Endothelial cell of umbilical vein (primary cell): ENCODE results near the gene AKR1C2. TPM values are rescaled to one million over a fixed set of nuclear protein-coding genes. Genes with fewer than 3 reads are reported as not detected.

Experiments
- BruUV-seq: library from RNA; stranded (reverse); fragments of 400-500 nt; replicated peaks from 2 replicates; lab custom pipeline; 2021; lab: Mats Ljungman, UMichigan
- CTCF ChIA-PET: fragments of 300-600, 350-600 bp; sonication (Branson Sonifier 250); formaldehyde crosslinking; loops from one replicate; lab custom pipeline; 2021; ENCODE audit warnings: antibody characterized with exemption, inconsistent platforms; lab: Charles Lee
- POLR2A ChIA-PET: fragments of 300-600, 350-600 bp; sonication (Branson Sonifier 250); formaldehyde crosslinking; loops from one replicate; lab custom pipeline; 2021; ENCODE audit warnings: antibody characterized with exemption, inconsistent platforms; lab: Charles Lee
- DNase-seq: peaks from one replicate; pipeline ENCODE4 v3.0.0-alpha.2; 2011; ENCODE audit warnings: low read depth, low spot score
- FAIRE-seq: peaks from 2 replicates; lab custom pipeline; 2011; peaks lifted over from hg19 to GRCh38; lab: Jason Lieb, UNC
- H2AFZ ChIP-seq: 2 replicates; pipeline ENCODE4 v1.6.0; 2012; ENCODE audit warnings: low read depth, low read length, control low read depth, inconsistent platforms
- H3K27ac ChIP-seq: 2 replicates; pipeline ENCODE4 v1.5.1; 2011; ENCODE audit warnings: low read depth, mild to moderate bottlenecking, control low read depth, low read length, moderate library complexity; ENCODE audit not compliant: insufficient read depth
- H3K27me3 ChIP-seq, 2 experiments: 2 replicates each; pipeline versions ENCODE4 v1.6.0 to v1.6.1; 2011; ENCODE audit warnings: low read length in 2 of 2, mixed read lengths in 1 of 2; ENCODE audit not compliant: control insufficient read depth in 2 of 2, insufficient read depth in 2 of 2
- H3K36me3 ChIP-seq, 2 experiments: 2 replicates in 1 of 2; 3 replicates in 1 of 2; pipeline ENCODE4 v1.5.1; 2011; ENCODE audit warnings: low read length in 2 of 2, mild to moderate bottlenecking in 1 of 2, moderate library complexity in 1 of 2; ENCODE audit not compliant: control insufficient read depth in 2 of 2, insufficient read depth in 2 of 2; ENCODE audit errors: extremely low read depth in 1 of 2
- H3K4me1 ChIP-seq: 3 replicates; pipeline ENCODE4 v1.5.1; 2011; ENCODE audit warnings: mild to moderate bottlenecking, low read length; ENCODE audit not compliant: control insufficient read depth, insufficient read depth; ENCODE audit errors: extremely low read depth
- H3K4me2 ChIP-seq: 2 replicates; pipeline ENCODE4 v1.6.1; 2011; ENCODE audit warnings: low read length, control low read depth, mixed read lengths; ENCODE audit not compliant: insufficient read depth
- H3K4me3 ChIP-seq, 3 experiments: fragments of 200-600 bp in 1 of 3; sonication (generic), shearing (Covaris generic) in 1 of 3; replicated peaks in 1 of 3; 2 replicates each; pipeline ENCODE4 v1.5.1; 2011 to 2016; ENCODE audit warnings: control low read depth in 3 of 3, low read length in 3 of 3, mild to moderate bottlenecking in 2 of 3, inconsistent platforms in 1 of 3, low read depth in 1 of 3, moderate library complexity in 1 of 3; ENCODE audit not compliant: insufficient read depth in 1 of 3
- H3K79me2 ChIP-seq: 2 replicates; pipeline ENCODE4 v1.6.0; 2012; ENCODE audit warnings: low read length, inconsistent platforms; ENCODE audit not compliant: control insufficient read depth, insufficient read depth
- H3K9ac ChIP-seq: replicated peaks from 2 replicates; pipeline ENCODE3; 2011; ENCODE audit warnings: low read length, control low read depth; ENCODE audit not compliant: insufficient read depth; ENCODE audit errors: extremely low read depth
- H3K9me1 ChIP-seq: replicated peaks from 3 replicates; pipeline ENCODE4 v1.6.0; 2011; ENCODE audit warnings: mild to moderate bottlenecking, low read length; ENCODE audit not compliant: control insufficient read depth, insufficient read depth; ENCODE audit errors: extremely low read depth
- H3K9me3 ChIP-seq: replicated peaks from 2 replicates; pipeline ENCODE4 v1.5.1; 2012; ENCODE audit warnings: low read length, inconsistent platforms; ENCODE audit not compliant: control insufficient read depth, insufficient read depth
- H4K20me1 ChIP-seq: replicated peaks from 2 replicates; pipeline ENCODE3; 2011; ENCODE audit warnings: mild to moderate bottlenecking, low read length; ENCODE audit not compliant: control insufficient read depth, insufficient read depth; ENCODE audit errors: extremely low read depth
- EZH2 ChIP-seq: IDR thresholded peaks from 2 replicates; pipeline ENCODE4 v1.6.1; 2012; ENCODE audit warnings: borderline replicate concordance, low read depth, mild to moderate bottlenecking, moderate library complexity, low read length, inconsistent platforms; ENCODE audit not compliant: severe bottlenecking
- FOS ChIP-seq: IDR thresholded peaks from 2 replicates; pipeline ENCODE4 v1.6.1; 2011; ENCODE audit warnings: mild to moderate bottlenecking, low read length, moderate library complexity, borderline replicate concordance; ENCODE audit not compliant: insufficient read depth
- GATA2 ChIP-seq: IDR thresholded peaks from 2 replicates; pipeline ENCODE4 v1.7.0; 2011; ENCODE audit warnings: low read depth, mild to moderate bottlenecking, moderate library complexity, mixed read lengths, low read length; ENCODE audit not compliant: insufficient read length, insufficient read depth
- JUN ChIP-seq: IDR thresholded peaks from 2 replicates; pipeline ENCODE4 v1.6.1; 2011; ENCODE audit warnings: borderline replicate concordance, low read depth; ENCODE audit not compliant: insufficient read length, insufficient read depth
- MYC ChIP-seq: IDR thresholded peaks from one replicate; pipeline ENCODE4 v1.6.1; 2011; ENCODE audit warnings: mild to moderate bottlenecking, low read depth, low read length
- POLR2A ChIP-seq: IDR thresholded peaks from 2 replicates; pipeline ENCODE4 v1.6.1; 2012; ENCODE audit warnings: low read depth, mild to moderate bottlenecking, control low read depth, low read length
- POLR2AphosphoS5 ChIP-seq: IDR thresholded peaks from 2 replicates; pipeline ENCODE4 v1.6.1; 2012; ENCODE audit warnings: low read depth, mild to moderate bottlenecking, control low read depth, low read length, moderate library complexity; ENCODE audit not compliant: insufficient read depth
- dilution Hi-C: fragments of 300-500 bp; cut with MboI; formaldehyde crosslinking; loops from one replicate; pipeline ENCODE4 v1.15.0; 2019; ENCODE audit warnings: low sequenced_read_pairs; ENCODE audit not compliant: extremely low pct_ligation_motif_present
- intact Hi-C: fragments of 100-400 bp; cut with micrococcal nuclease; formaldehyde crosslinking; loops from one replicate; pipeline ENCODE4 v1.10.0; 2022
- polyA plus RNA-seq, 4 experiments: library from polyadenylated mRNA; depleted of rRNA in 3 of 4; stranded (reverse) in 3 of 4; unstranded in 1 of 4; fragments of >200 nt; gene quantifications; 2 replicates each; pipeline versions ENCODE4 v1.2.1 to v1.2.3, GENCODE V29; 2011 to 2012; ENCODE audit warnings: missing spikeins in 1 of 4
- total RNA-seq: library from RNA; stranded (reverse); gene quantifications from 2 replicates; pipeline ENCODE4 v1.2.3, GENCODE V29; 2021
- TF ChIP-seq, protein P1 (sequence below), 2 donors: IDR thresholded peaks; 1 replicate in 1 of 2; 2 replicates in 1 of 2; pipeline ENCODE4 v1.5.1; 2011; ENCODE audit warnings: low read length in 2 of 2, mild to moderate bottlenecking in 2 of 2, moderate library complexity in 2 of 2, control low read depth in 1 of 2, inconsistent platforms in 1 of 2, low read depth in 1 of 2; ENCODE audit not compliant: insufficient read depth in 1 of 2; ENCODE audit errors: extremely low read depth in 1 of 2
- TF ChIP-seq, protein P2 (sequence below): IDR thresholded peaks from 2 replicates; pipeline ENCODE4 v1.6.1; 2011; ENCODE audit not compliant: insufficient read depth, insufficient read length

Gene AKR1C2
- total and polyA plus RNA-seq, 2 donors (not counting 3 experiments of a cell fraction or from before 2014, with no cell fraction given): 0.84 to 1.7 TPM

DNA sequence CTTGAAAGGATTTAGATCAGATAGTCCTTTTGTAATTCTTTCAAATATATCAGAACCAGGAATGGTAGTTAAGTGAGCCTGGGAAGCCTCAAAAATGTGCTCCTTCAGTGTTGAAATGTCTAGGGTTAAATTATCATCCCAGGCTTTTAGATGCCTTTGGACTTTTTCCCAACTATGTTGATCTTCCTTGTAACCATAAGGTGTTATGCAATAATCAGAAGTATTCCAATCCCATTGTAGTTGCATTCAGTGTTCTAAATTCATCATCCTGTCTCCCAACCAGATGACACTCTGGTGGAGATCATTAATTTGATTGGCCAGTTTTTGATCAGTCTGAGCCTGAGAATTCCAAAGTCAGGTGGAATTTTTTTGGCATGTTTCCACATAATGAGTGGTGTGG is 35.1 kb upstream of the AKR1C2 start:
- Histone ChIP-seq H3K4me2 (no peak overlapping the region), H3K27ac (no peak overlapping the region), H3K9ac (no peak overlapping the region), H2AFZ (no peak overlapping the region), H3K9me3 (peaks cover 2% of the 10 kb centered on the region), H3K79me2 (no peaks in the 10 kb centered on the region), H3K4me1 (no peaks in the 10 kb centered on the region), H3K36me3 (no peaks in the 10 kb centered on the region), H3K4me3 (no peak overlapping the region), H3K27me3 (no peaks in the 10 kb centered on the region), H3K9me1 (no peaks in the 10 kb centered on the region), H4K20me1 (no peaks in the 10 kb centered on the region)
- TF ChIP-seq POLR2A (no peak), MYC (no peak), JUN (no peak), EZH2 (no peak), POLR2AphosphoS5 (no peak), GATA2 (no peak), FOS (no peak)
- POLR2A ChIA-PET: no interaction called here
- DNase-seq (no peak), FAIRE-seq (no peak)
- dilution Hi-C loops: no loop called here
- CTCF ChIA-PET: no interaction called here
- intact Hi-C loops: no loop called here
- BruUV-seq: no TSS peak

DNA sequence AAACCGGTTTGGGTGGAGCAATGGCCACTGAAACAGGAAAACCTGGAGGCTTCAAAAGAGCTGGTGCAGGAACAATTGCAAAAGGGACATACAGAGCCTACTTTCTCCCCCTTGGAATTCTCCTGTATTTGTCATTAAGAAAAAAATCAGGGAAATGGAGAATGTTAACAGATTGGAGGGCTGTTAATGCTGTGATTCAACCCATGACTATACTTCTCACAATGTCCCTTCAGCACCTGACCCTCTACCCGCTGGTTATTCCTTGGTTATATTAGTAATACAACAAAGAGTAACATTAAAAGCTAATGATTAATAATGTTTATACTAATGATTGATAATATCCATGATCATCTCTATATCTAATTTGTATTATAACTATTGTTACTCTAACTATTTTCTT is 34.4 kb upstream of the AKR1C2 start:
- Histone ChIP-seq H3K4me3 (no peak overlapping the region), H3K27ac (no peak overlapping the region), H3K27me3 (no peaks in the 10 kb centered on the region), H3K36me3 (no peaks in the 10 kb centered on the region), H3K79me2 (no peaks in the 10 kb centered on the region), H3K4me1 (no peaks in the 10 kb centered on the region), H2AFZ (no peak overlapping the region), H3K9me1 (no peaks in the 10 kb centered on the region), H4K20me1 (no peaks in the 10 kb centered on the region), H3K9me3 (peaks cover 2% of the 10 kb centered on the region), H3K9ac (no peak overlapping the region), H3K4me2 (no peak overlapping the region)
- DNase-seq (no peak), FAIRE-seq (no peak)
- intact Hi-C loops: no loop called here
- ChIA-PET POLR2A (no interaction called here), CTCF (no interaction called here)
- dilution Hi-C loops: no loop called here
- TF ChIP-seq, protein P1, sequence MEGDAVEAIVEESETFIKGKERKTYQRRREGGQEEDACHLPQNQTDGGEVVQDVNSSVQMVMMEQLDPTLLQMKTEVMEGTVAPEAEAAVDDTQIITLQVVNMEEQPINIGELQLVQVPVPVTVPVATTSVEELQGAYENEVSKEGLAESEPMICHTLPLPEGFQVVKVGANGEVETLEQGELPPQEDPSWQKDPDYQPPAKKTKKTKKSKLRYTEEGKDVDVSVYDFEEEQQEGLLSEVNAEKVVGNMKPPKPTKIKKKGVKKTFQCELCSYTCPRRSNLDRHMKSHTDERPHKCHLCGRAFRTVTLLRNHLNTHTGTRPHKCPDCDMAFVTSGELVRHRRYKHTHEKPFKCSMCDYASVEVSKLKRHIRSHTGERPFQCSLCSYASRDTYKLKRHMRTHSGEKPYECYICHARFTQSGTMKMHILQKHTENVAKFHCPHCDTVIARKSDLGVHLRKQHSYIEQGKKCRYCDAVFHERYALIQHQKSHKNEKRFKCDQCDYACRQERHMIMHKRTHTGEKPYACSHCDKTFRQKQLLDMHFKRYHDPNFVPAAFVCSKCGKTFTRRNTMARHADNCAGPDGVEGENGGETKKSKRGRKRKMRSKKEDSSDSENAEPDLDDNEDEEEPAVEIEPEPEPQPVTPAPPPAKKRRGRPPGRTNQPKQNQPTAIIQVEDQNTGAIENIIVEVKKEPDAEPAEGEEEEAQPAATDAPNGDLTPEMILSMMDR (IDR thresholded peaks at IDR 0.05; ENCODE audit: extremely low read depth in 1 of 2, insufficient read depth in 1 of 2, low read depth in 1 of 2, low read length in 2 of 2): no peak
- TF ChIP-seq EZH2: no peak
- TF ChIP-seq MYC: no peak
- no peak for TF ChIP-seq JUN
- TF ChIP-seq POLR2A: no peak
- no peak for TF ChIP-seq POLR2AphosphoS5
- TF ChIP-seq, protein P2, sequence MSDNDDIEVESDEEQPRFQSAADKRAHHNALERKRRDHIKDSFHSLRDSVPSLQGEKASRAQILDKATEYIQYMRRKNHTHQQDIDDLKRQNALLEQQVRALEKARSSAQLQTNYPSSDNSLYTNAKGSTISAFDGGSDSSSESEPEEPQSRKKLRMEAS: no peak
- no peak for TF ChIP-seq GATA2
- TF ChIP-seq FOS: no peak
- no TSS peak for BruUV-seq
